GM18526 (cell line): ENCODE measurements around the gene HPSE2.

ENCODE experiments used
- POLR2A ChIP-seq: IDR thresholded peaks from 3 replicates; pipeline ENCODE4 v1.6.1; 2011; ENCODE audit not compliant: insufficient read length; ENCODE audit errors: extremely low read depth

Gene HPSE2

GRCh38 chr10:99207340-99207739 is 28.3 kb downstream of the HPSE2 start:
- no peak for TF ChIP-seq POLR2A

DNA sequence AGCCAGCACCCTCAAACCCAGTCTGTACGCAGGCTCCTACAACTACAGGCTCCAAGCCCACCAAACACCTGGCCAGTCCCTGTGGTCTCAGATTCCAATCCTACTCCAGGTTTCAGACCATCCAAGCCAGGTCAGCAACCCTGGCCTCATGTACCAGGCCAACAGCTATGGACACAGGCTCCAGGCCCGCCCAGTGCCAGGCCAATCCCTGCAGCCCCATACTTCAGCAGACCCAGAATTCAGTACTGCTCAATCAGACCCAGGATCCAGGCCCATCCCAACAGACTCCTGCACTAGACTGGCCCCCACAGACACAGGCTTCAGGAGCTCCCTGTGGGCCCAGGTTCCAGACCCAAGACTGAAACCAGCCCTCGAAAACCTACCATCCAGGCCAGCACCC is 32.3 kb downstream of the HPSE2 start:
- TF ChIP-seq POLR2A, result no peak

- no peak for TF ChIP-seq POLR2A
Observed at GRCh38 chr10:99172950-99173349, 62.7 kb downstream of the HPSE2 start.

GRCh38 chr10:99172128-99172738 is 63.4 kb downstream of the HPSE2 start:
- no peak for TF ChIP-seq POLR2A

GRCh38 chr10:99170116-99170675 is 65.5 kb downstream of the HPSE2 start:
- no peak for TF ChIP-seq POLR2A

- no peak for TF ChIP-seq POLR2A
Observed at GRCh38 chr10:99161165-99161564, 74.5 kb downstream of the HPSE2 start.

- no peak for TF ChIP-seq POLR2A
Observed at GRCh38 chr10:99143651-99144050, 92.0 kb downstream of the HPSE2 start.

GRCh38 chr10:99143011-99143410 is 92.6 kb downstream of the HPSE2 start:
- TF ChIP-seq POLR2A, result no peak

GRCh38 chr10:99125879-99126278 is 109.8 kb downstream of the HPSE2 start:
- TF ChIP-seq POLR2A, result no peak

GRCh38 chr10:99124376-99124775 is 111.3 kb downstream of the HPSE2 start:
- TF ChIP-seq POLR2A, result no peak

GRCh38 chr10:99123851-99124250 is 111.8 kb downstream of the HPSE2 start:
- TF ChIP-seq POLR2A, result no peak

- TF ChIP-seq POLR2A, result no peak
Observed at GRCh38 chr10:99123336-99123735, 112.3 kb downstream of the HPSE2 start.

- no peak for TF ChIP-seq POLR2A
Observed at GRCh38 chr10:99119258-99119748, 116.3 kb downstream of the HPSE2 start.

DNA sequence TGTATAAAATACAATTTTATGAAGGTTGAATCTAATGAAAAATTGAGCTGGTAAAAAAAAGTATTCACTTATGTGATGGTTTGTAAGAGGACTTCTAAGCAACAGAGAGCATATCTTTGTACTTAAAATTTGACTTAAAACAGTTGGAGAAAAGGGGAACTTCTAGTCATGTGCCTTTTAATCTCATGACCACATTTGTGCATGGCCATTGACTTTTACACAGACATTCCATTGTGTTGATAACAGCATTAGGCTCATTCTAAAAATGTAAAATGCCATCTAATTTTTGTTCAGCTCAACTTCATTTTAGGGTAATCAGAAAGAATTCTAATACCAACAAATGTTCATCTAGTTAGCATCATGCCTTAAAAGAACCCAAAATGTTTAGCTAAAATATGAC is 119.9 kb downstream of the HPSE2 start:
- TF ChIP-seq POLR2A, result no peak

- no peak for TF ChIP-seq POLR2A
Observed at GRCh38 chr10:99085358-99085757, 150.3 kb downstream of the HPSE2 start.

DNA sequence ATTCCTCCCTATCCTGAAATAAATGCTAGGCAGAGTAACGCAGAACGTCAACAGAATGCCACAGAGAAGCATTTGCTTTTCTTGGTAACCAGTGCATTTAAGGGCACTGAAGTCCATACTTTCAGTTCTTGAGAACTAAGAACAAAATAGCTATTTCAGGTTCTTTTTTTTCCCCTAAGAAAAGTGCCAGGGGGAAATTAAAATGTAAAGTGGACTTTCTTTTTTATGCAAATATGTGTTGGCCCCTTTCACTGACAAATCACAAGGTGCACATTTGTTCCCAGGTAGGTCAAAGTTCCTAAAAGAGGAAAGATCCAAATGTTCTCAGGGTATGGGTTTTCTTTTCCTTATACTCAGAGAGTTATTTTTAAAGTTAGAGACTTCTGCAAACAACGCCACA is 151.5 kb downstream of the HPSE2 start:
- TF ChIP-seq POLR2A, result no peak
